GM18873 (cell line): Measurements from ENCODE around the gene NOP16.

ENCODE experiments used
- ATAC-seq: cut with Tn5 transposase; IDR thresholded peaks from one replicate; pipeline ENCODE4 v1.9.1; 2021; ENCODE audit warnings: mild to moderate bottlenecking, moderate library complexity, moderate number of reproducible peaks; ENCODE audit not compliant: unreplicated experiment, low FRiP score

NOP16 gene

DNA sequence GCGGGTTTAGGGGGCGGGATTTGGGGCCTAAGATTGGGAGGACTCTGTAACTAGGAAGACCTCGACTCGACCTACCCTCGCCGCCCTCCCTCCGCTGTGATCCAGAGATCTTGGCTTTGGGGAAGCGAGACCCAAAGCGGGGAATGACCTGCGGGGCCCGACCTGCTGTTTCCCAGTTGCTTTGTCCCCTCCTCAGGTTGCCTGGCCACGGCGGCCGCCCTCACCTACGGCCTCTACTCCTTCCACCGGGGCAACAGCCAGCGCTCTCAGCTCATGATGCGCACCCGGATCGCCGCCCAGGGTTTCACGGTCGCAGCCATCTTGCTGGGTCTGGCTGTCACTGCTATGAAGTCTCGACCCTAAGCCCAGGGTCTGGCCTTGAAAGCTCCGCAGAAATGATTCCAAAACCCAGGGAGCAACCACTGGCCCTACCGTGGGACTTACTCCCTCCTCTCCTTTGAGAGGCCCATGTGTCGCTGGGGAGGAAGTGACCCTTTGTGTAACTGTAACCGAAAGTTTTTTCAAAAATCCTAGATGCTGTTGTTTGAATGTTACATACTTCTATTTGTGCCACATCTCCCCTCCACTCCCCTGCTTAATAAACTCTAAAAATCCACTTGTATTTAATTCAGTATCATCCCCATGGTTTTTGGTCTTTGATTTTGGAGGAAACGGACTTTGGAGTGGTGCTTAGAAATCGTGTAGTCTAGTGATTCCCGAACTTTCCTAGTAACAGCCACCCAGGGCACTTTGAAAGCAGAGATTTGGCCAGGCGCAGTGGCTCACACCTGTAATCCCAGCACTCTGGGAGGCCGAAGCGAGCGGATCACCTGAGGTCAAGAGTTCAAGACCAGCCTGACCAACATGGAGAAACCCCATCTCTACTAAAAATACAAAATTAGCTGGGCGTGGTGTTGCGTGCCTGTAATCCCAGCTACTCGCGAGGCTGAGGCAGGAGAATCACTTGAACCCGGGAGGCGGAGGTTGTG is 1.0 kb upstream of the NOP16 start:
- peak; percentile 27 for ATAC-seq

DNA sequence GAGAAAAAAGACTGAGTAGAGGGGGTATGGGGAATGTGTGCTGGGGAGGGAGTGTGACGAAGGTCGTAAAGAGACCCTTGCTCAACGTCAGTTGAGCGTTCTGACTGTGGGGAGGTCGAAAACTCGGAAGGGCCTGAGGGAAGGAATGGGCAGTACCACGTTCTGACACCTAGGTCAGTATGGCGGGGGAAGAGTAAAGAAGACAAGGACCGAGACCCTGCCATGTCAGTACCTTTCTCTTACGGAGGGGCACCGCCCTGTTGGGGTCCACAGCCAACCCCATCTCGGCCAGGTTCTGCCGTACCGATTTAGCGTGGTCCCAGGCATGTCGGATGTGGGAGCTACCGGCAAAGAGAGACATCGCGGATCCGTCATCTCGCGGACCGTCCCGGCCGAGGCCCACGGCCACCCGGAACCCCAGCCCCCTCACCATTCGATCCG is 375 bp downstream of the NOP16 start:
- peak; percentile 0 for ATAC-seq

DNA sequence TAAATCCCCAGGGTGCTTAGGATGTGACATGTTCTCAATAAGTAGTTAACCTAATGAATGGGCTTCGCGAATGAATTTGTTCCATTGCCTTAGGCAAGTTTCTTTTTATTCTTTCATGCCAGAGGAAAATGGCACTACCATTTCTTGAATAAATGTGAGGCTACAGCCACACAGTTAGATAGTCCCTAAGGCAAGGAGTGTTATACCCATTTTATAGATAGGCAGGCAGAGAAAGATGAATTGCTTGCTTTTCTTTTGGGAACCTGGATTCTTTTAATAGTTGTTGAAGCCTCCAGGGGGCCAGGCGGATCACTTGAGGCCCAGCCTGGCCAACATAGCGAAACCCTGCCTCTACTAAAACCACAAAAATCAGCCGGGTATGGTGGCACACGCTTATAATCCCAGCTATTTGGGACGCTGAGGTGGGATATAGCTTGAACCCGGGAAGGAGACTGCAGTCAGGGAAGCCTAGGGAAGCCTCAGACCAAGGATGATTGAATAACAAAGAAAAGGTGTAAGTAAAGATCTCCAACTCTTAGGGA is 943 bp downstream of the NOP16 start:
- ATAC-seq, result no peak

DNA sequence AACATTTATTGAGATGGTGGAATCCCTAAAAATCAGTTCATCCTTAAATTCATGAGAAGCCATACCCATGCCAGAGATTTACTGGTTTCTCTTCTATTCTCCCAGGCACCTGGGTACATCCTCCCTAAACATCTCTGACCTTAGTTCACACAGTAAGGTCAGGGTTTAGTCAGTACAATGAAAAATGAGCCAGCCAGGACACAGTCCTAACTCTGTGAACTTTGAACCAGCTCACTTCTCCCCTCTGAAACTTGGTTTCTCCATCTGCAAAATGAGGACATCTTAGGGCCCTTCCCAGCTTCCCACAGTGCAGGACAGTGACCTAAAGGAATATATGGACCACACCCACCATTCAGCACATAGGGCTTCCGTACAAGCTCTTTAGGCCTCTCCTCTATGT is 1.9 kb downstream of the NOP16 start:
- no peak for ATAC-seq

DNA sequence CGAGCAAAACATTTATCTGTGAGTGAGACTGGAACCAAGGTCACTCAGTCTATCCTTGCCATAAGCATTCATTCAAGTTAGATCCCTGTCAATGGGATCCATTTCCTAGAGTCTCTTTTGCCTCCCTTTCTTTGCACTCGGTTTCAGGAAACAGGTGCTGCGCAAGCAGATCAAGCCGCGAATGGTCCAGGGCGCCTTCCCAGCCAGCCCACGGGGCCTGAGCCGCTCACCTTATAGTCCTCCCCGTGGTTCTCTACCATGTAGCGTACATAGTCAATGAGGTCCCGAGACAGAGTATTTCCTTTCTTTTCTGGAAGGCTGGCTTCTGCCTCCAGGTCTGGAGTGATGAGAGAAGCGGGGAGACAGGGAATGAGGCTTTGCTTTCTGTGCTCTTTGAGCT is 3.4 kb downstream of the NOP16 start:
- ATAC-seq, result no peak

DNA sequence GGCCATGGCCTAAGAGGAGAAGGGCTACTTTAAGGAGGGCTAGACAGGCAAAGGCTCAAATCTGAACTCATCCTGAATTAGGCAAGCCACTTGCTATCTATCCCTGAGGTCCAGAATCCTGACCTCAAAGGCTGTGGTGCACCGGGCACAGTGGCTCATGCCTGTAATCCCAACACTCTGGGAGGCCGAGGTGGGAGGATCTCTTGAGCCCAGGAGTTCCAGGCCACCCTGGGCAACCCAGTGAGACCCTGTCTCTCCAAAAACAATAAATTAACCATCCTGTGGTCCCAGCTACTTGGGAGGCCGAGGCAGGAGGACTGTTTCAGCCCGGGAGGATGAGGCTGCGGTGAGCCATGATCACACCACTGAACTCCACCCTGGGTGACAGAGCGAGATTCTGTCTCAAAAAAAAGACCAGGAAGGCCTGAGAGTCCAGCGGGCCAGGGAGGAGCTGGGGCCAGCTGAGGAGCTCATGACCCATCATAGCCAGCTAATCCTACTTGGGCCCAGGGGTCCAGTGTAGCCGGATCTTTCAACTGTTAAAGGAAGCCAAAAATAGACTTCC is 4.0 kb downstream of the NOP16 start:
- no peak for ATAC-seq

DNA sequence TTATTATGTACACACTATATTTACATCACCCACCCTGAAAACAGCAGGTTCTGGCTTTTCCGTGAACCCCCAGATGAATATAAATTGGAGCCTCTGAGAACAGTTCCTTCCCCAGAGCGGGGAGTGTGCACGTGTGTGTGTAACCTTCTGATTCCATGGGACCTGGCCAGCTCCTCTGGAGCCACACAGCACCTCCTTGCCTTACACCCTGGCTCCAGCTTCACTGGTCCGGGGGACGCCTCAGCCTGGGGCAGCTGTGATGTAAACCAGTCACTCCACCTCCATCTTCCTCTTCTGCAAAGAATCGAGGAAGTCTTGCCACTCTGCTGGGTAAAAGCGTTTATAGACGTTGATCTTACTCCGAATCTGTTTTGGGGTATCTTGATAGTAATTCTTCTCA is 4.4 kb downstream of the NOP16 start:
- ATAC-seq, result no peak

DNA sequence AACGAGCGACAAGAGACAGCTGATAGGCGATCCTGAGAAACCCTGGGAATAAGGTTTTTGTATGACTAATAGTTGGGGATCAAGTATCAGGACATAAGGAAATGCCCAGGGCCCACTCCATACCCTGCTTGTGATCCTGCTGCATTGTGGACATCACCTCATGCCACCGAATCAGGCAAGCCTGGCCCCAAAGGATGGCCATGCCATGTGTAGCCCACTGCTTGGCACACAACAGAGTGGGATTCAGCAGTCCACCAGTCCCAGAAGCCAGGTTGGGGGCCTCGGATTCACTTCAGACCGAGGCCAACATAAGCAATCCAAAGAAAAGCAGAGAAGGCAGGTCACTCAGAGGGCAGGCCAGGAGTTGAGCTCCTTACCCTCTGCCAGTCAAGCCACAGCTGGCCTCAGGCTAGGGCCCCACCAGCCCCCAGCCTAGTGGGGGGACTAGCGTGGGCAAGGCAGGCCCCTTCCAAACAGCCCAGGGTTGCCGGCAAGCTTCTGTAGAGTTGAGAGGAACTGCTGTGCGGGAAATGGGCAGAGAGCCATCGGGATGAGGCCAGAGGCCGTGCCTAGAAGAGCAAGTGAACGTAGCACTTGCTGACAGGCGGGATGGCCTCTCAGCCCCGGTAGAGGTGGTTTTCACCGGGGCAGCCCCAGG is 5.0 kb downstream of the NOP16 start:
- ATAC-seq, result no peak

DNA sequence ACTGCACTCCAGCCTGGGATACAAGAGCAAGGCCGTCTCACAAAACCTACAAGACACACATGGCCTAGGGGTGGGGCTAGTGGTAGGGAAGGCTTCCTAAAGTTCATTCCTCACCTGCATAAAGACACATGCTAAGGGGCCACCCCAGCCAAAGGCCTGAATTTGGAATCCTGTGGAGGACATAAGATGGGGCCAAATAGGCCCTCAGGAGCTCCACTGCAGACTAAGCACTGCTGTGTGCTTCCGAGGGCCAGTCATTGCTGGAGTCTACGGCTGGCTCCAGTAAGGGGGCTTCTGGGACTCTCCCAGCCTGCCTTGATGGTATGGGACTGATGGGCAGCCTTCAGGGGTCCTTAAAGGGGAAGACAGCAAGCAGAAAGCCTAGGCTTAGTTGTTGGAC is 5.7 kb downstream of the NOP16 start:
- no peak for ATAC-seq

DNA sequence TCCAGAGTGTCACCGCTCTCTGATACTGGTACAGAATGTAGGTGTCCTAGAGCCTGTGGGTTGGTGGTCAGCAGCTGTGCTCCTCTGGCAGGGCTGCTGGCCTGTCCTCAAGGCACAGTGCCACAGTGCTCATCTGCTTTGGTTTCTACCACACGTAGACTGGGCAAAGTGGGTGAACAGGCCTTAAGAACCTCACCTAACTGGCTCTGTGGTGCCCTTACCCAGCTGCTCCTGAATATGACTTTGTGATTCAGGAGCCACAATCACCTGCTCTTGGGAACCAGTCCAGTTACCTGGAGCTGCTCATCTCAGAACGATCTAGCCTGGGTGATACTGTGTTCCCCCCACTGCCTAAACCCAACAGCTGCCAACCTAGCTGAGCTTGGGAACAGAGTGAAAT is 6.4 kb downstream of the NOP16 start:
- no peak for ATAC-seq

DNA sequence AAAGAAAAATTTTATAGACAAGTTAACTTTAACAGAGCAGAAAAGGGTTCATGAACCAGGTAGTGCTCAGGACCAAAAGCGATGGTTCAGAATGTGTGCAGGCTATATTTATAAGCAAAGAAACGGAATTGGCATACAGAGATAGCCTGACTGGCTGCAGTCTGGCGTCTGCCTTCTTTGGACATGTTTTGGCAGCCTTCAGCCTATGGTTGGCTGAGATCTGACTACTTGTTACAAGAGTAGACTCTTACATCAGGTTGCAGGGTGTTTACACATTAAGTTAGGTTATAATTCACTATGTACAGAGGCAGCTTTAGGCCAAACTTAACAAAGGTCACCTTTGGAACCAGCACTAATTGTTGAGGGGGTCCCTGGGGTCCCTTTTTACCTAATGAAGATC is 7.0 kb downstream of the NOP16 start:
- no peak for ATAC-seq

DNA sequence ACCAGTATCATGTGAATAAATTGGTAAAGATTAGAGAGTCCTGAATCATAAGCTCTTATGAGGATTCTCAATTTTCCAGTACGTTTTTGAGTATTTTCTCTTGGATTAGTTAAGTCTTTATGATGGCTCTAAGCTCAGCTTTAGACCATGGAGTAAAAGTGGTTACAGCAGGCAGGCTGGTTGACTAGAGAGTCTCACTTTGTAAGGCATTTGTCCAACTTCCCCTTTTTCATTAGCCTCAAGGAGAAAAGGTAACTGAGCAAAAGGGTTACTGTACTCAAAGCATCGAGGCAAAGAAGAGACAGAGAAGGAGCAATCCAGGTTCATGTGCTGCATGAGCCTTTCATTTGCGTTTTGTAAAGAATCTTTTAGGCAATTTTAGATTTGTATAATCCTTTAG is 8.5 kb downstream of the NOP16 start:
- no peak for ATAC-seq

DNA sequence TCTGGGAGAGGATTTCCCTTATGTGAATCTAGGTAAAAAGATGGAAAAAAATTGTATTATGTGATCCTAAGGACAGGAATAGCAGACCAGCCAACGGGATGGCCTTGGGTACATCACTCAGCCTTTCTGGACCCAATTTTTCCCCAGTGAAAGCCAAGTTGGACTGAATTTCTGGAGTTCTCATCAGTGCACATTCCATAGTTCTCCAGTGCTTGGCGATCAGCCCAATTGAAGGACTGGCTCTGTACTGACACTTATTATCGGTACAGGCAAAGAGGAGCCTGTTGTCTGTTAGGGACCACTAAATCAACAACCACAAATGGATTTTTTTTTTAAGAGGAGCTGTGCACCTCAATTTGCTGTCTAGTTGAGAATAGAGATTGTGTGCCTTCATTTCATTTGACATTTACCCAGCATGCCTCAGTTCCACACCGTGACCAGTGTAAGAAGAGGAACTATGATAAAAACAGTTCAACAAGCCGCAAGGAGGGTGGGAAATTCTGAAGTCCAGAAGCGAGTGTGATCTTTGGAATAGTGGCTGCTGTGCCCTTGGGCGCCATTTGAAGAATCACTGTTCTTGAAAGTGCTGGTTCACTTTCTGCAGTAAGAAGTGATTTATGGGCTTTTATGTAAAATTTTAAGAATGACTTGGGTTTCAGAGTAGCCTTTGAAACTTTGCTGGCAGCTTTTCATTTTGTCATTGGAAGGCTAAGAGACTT is 15.1 kb downstream of the NOP16 start:
- no peak for ATAC-seq

DNA sequence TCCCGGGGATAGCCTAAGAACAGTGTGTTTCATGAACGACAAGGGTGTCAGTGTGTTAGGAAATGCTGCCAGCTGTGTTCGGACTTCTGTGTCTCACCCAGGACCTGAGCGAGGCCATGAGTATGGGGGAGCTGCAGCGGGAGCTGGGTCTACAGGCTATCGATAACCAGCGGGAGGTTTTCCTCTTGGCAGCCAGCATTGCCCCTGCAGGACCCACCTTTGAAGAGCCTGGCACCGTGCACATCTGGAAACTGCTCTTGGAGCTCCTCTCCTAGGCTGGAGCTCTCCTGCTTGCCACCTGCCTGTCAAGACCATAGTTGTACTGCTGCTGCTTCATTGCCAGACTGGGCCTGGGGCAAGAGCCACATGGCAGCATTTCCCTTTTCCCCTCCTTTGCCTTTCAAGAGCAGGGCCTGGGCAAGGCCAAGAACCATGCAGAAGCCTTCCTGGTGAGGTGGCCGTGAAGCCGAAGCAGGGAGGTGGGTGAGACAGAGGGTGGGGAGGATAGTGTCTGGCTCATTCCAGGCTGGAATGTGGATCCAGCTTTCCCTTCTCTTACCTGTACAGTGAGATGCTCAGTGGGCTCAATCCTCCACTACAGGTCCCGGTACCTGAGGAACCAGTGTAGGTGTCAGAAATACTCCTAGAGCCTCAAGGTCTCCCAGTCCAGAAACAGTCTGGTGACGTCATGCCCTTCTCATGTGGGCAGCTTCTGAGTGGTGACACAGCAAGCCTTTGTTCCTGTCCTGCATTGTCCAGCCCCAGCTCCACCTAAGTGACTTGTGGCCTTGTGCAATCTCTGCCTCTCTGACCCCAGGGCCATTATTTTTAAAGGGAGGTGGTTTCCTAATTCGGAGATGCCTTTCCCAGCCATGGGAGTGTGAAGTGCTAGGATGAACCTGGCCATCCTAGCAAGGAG is 16.5 kb downstream of the NOP16 start:
- ATAC-seq, result no peak

DNA sequence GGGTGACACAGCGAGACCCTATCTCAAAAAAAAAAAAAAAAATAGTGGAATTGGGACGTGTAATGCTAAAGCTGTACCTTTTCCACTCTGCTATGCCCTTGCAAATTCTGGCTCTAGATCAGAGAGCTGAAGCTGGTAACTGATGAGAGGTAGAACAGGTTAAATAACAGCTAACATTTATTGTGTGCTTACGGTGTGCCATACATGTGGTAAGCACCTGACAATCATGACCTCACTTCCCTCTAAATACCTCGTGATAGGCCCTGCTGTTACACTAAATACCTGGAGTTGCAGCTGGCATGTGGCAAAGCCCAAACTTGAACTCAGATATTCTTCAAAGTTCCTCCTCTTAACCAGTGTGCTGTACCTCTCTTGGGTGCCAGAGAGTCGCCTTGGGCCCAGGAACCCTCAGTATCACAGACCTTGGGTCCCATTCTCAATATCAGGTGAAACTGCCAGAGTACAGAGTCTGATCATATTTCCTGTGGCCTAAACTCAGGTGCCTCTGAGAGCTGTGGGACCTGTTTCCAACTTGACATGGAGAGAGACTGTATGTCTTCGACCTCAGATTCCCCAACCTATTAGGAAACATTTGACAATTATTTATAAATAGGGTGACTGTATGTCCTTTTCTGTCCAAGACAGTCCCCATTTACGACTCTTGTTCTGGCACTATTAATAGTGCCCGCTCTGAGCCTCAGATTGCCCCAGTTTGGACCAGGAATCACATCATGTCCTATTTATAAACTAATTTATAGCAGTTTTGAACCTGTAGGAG is 18.3 kb downstream of the NOP16 start:
- ATAC-seq, result no peak

DNA sequence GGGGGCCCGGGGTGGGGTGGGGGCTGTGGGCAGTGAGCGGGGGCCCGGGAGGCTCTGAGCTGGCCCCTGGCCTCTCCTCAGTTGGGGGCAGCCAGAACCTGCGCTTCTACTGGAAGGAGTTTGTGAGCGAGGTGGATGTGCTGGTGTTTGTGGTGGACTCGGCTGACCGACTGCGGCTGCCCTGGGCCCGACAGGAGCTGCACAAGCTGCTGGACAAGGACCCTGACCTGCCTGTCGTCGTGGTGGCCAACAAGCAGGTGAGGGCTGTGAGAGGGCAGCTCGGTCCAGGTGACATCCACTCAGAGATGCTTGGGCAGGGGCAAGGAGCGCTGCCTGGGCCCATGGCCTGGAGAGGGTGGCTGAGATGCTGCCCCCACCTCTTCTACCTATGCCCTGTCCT is 19.7 kb downstream of the NOP16 start:
- ATAC-seq, result no peak

DNA sequence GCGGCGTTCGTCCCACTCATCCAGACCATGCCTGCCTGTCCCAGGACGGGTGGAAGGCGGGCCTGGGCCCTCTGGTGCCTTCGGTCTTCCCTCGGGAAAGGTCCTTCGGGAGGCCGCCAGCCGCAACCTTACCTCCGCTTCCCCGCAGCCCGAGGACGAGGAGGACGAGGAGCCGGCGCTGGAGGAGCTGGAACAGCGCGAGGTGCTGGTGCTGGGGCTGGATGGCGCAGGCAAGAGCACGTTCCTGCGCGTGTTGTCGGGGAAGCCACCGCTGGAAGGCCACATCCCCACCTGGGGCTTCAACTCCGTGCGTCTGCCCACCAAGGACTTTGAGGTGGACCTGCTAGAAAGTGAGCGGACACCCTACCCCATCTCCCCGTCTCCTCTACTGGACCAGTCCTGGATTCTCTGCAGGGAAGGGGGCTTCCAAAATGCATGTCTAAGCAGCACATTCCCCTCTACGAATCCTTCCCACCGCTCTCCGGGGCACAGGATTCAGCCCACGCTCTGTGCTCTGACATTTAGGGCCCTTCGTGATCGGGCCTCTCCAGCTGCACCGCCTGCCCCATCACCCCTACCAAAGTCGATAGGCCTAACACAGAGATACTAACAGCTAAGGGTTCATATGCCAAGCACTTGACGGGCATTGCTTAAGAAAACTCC is 22.0 kb downstream of the NOP16 start:
- ATAC-seq, result no peak
